Body of pancreas (tissue), 4 donors: ENCODE results near the gene ROBO1. TPM values are rescaled to one million over a fixed set of nuclear protein-coding genes. Genes with fewer than 3 reads are reported as not detected.

ENCODE experiments used
- ATAC-seq: fragments of 150-250 bp; one replicate; pipeline ENCODE4 v1.9.1; 2016
- DNase-seq, 4 donors: peaks; one replicate each; pipeline ENCODE4 v3.0.0-alpha.2; 2019
- H3K27ac ChIP-seq, 4 donors: fragments of 200-600 bp; sonication (generic); 1 replicate in 3 of 4; 2 replicates in 1 of 4; pipeline versions ENCODE4 v1.5.1 to v1.6.1; 2016 to 2019; ENCODE audit warnings: mild to moderate bottlenecking in 1 of 4, mixed read lengths in 1 of 4, moderate library complexity in 1 of 4
- H3K27me3 ChIP-seq, 2 donors: fragments of 200-600 bp; sonication (generic); one replicate each; pipeline ENCODE4 v1.6.0; 2016; ENCODE audit warnings: mild to moderate bottlenecking in 1 of 2
- H3K36me3 ChIP-seq, 2 donors: fragments of 200-600 bp; sonication (generic); replicated peaks in 1 of 2; 2 replicates each; pipeline ENCODE4 v1.5.1; 2016; ENCODE audit warnings: low read depth in 2 of 2; ENCODE audit not compliant: insufficient read depth in 1 of 2
- H3K4me1 ChIP-seq: fragments of 200-600 bp; sonication (generic); one replicate; pipeline ENCODE4 v1.6.0; 2016
- H3K4me3 ChIP-seq, 2 donors: fragments of 200-600 bp; sonication (generic); 1 replicate in 1 of 2; 2 replicates in 1 of 2; pipeline ENCODE4 v1.5.1; 2016 to 2019
- H3K9me3 ChIP-seq, 3 donors: fragments of 200-600 bp; sonication (generic); 1 replicate in 2 of 3; 2 replicates in 1 of 3; pipeline ENCODE4 v1.5.1; 2016
- POLR2A ChIP-seq, 3 donors: fragments of 450-650 bp; IDR thresholded peaks; one replicate each; pipeline ENCODE4 v1.6.1; 2016; ENCODE audit warnings: antibody characterized with exemption in 3 of 3, mild to moderate bottlenecking in 2 of 3
- WGBS, 2 donors: methylation state at CpG; one replicate each; pipeline ENCODE4 v1.1.5; 2017; 5-methylcytosine and 5-hydroxymethylcytosine counted together
- intact Hi-C: fragments of 100-400 bp; cut with DNase I; formaldehyde crosslinking; loops from one replicate; pipeline ENCODE4 v1.15.1; 2023
- total RNA-seq, 2 donors: library from RNA; depleted of rRNA; stranded (reverse); fragments of >200 nt; gene quantifications; one replicate each; pipeline ENCODE4 v1.1.0, GENCODE V29; 2016
- TF ChIP-seq, protein P1 (sequence below), 7 experiments: fragments of 450-650 bp in 4 of 7; fragments of 200-600 bp in 3 of 7; sonication (generic) in 3 of 7; IDR thresholded peaks; one replicate each; pipeline ENCODE4 v1.5.1; 2016 to 2019; ENCODE audit warnings: antibody characterized with exemption in 7 of 7

The ROBO1 gene
- total RNA-seq, 2 donors from 2014 or later, result 3.9 to 9.9 TPM

DNA sequence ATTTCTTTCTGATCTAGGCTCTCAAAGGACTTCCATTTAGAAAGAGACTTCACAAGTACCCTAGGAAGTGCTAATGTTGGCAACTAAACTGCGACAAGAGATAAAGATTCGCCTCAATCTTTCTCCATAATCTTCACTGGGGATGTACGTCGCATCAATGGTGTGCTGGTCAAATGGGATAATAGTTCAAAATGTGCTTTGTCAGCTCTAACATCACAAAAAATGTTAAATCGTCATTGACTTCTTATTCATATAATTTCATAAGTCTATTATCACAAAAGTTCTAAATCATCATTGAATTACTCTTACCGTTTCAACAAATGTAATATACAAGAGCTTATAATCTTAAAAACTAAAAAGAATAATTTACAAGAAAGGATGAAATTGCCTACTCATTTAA, 727.7 kb downstream of the ROBO1 start:
- intact Hi-C loops, result no loop called here
- TF ChIP-seq, protein P1, sequence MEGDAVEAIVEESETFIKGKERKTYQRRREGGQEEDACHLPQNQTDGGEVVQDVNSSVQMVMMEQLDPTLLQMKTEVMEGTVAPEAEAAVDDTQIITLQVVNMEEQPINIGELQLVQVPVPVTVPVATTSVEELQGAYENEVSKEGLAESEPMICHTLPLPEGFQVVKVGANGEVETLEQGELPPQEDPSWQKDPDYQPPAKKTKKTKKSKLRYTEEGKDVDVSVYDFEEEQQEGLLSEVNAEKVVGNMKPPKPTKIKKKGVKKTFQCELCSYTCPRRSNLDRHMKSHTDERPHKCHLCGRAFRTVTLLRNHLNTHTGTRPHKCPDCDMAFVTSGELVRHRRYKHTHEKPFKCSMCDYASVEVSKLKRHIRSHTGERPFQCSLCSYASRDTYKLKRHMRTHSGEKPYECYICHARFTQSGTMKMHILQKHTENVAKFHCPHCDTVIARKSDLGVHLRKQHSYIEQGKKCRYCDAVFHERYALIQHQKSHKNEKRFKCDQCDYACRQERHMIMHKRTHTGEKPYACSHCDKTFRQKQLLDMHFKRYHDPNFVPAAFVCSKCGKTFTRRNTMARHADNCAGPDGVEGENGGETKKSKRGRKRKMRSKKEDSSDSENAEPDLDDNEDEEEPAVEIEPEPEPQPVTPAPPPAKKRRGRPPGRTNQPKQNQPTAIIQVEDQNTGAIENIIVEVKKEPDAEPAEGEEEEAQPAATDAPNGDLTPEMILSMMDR (IDR thresholded peaks at IDR 0.05), result no peak
- no peak for TF ChIP-seq POLR2A (IDR thresholded peaks at IDR 0.05)
- WGBS, 2 donors, result 80 to 81% methylated on average over 6 of the region's 6 CpGs

DNA sequence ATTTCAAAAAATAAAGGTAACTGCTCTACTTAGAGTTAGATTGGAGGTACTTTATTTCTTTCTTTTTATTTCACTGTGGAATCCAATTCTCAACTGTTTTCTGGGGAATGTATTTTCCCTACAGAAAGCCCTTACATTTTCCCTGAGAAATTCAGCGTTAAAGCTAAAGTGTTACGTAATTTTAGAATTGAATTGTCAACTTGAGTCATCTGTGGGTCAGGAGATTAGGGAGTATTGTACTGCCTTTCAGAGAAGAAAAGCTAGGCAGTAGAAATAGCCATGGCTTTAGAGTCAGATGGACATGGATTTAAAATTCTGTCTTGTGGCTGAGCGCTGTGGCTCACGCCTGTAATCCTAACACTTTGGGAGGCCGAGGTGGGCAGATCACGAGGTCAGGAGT, 728.6 kb downstream of the ROBO1 start:
- H3K27ac ChIP-seq, result no peak overlapping the region
- intact Hi-C loops, result loop anchor here (5.0 kb wide), 1 partner anchor 377 kb away; no protein-coding TSS in a partner anchor
- no peaks in the 10 kb centered on the region for H3K27me3 ChIP-seq
- 60 to 73% methylated on average over 6 of the region's 6 CpGs for WGBS, 2 donors
- DNase-seq (no peak), ATAC-seq (no peak)
- H3K36me3 ChIP-seq, result no peaks in the 10 kb centered on the region
- TF ChIP-seq POLR2A (IDR thresholded peaks at IDR 0.05), result no peak
- TF ChIP-seq, protein P1 (IDR thresholded peaks at IDR 0.05), result no peak
- H3K4me1 ChIP-seq, result no peaks in the 10 kb centered on the region
- H3K9me3 ChIP-seq, result no peaks in the 10 kb centered on the region
- no peak overlapping the region for H3K4me3 ChIP-seq

More for the DNA sequence above, 727.7 kb downstream of the ROBO1 start:
- DNase-seq (no peak), ATAC-seq (no peak)
- Histone ChIP-seq H3K27me3 (no peaks in the 10 kb centered on the region), H3K27ac (no peak overlapping the region), H3K9me3 (no peaks in the 10 kb centered on the region), H3K36me3 (no peaks in the 10 kb centered on the region), H3K4me3 (no peak overlapping the region), H3K4me1 (no peaks in the 10 kb centered on the region)

DNA sequence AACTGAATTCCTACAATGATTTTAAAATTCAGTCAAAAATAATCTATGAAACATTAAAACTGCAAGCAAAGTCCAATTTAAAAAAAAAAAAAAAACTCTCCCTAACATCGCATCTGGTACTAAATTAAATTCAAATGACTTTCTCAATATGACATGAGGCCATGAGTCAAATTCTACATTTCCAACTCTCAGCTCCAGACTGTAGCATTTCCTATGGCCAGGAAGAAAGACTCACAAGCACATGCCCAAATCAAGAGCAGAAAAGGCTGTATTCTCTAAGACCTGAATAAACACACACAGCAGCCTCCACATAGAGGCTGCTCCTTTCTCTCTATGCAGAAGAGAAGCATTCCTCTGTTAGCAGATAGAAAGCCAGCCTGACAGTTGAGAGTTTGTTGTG, 729.2 kb downstream of the ROBO1 start:
- Histone ChIP-seq H3K27ac (no peak overlapping the region), H3K4me1 (no peaks in the 10 kb centered on the region), H3K27me3 (no peaks in the 10 kb centered on the region), H3K9me3 (no peaks in the 10 kb centered on the region), H3K36me3 (no peaks in the 10 kb centered on the region), H3K4me3 (no peak overlapping the region)
- TF ChIP-seq, protein P1 (IDR thresholded peaks at IDR 0.05), result no peak
- no peak for TF ChIP-seq POLR2A (IDR thresholded peaks at IDR 0.05)
- 69 to 71% methylated on average over 1 of the region's 1 CpG for WGBS, 2 donors
- ATAC-seq (no peak), DNase-seq (no peak)
- intact Hi-C loops, result loop anchor here (5.0 kb wide), 1 partner anchor 376 kb away; no protein-coding TSS in a partner anchor

DNA sequence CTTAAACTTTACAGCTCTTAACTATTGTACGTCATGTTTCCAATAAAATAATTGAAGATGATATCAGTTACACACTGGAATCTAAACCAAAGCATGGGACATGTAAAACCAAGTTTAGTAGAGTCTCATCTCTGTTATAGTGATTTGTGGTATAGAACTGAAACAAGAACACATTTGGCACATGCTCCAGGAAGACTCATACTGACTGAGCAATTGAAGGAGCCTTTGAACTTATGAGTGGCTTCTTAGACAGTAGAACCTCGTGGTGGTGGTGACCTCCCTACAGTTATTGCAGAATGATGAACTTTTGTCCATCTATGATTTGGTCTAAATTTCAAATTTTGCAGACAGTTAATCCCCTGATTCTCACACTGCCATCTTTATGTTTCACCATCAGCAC, 729.7 kb downstream of the ROBO1 start:
- Histone ChIP-seq H3K9me3 (no peaks in the 10 kb centered on the region), H3K36me3 (no peaks in the 10 kb centered on the region), H3K27ac (no peak overlapping the region), H3K4me1 (no peaks in the 10 kb centered on the region), H3K4me3 (no peak overlapping the region), H3K27me3 (no peaks in the 10 kb centered on the region)
- WGBS, 2 donors, result 34 to 36% methylated on average over 2 of the region's 2 CpGs
- no peak for ATAC-seq
- no peak for DNase-seq
- TF ChIP-seq, protein P1 (IDR thresholded peaks at IDR 0.05), result no peak
- no peak for TF ChIP-seq POLR2A (IDR thresholded peaks at IDR 0.05)
- intact Hi-C loops, result loop anchor here (5.0 kb wide), 1 partner anchor 376 kb away; no protein-coding TSS in a partner anchor

DNA sequence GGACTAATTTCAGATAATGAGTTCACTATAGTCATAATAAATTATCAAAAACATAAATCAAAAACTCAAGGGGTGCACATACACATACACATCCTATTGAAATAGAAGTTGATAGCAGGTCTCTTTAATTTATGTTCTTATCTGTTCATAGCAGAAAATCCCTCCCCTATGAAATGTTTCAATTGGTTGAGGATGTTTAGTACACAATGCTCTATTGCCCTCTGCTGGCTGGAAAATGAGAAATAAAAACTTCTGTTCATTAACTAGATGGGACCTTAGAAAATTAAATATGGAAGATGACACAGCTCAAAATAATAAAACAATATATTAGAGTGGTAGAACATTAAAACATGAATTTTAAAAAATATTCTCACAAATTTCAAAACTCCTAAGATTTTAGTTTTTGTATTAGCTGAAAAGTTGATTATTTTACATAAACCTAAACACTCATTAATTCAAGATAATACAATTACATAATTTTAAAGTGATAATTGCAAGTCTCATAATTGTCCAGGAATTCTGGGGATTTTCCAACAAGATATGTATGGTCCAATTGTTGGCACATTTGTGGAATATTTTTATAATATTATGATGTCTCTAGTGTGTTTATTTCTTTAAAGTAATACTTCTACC, 735.0 kb downstream of the ROBO1 start:
- intact Hi-C loops, result no loop called here
- Histone ChIP-seq H3K27me3 (no peaks in the 10 kb centered on the region), H3K4me3 (no peak overlapping the region), H3K4me1 (no peaks in the 10 kb centered on the region), H3K9me3 (no peaks in the 10 kb centered on the region), H3K27ac (no peak overlapping the region), H3K36me3 (no peaks in the 10 kb centered on the region)
- peak; percentile 58 for ATAC-seq
- peak in 1 of 4 donors; percentile 10 for DNase-seq
- no peak for TF ChIP-seq POLR2A (IDR thresholded peaks at IDR 0.05)
- TF ChIP-seq, protein P1 (IDR thresholded peaks at IDR 0.05), result peak in 6 of 7 experiments; percentile 28 to 71 (median 58)
